Activated T-helper 9 cell treated with anti-CD3 and anti-CD28 coated beads, Interleukin-2, amount 50 U/mL, for 16 hours (primary cell): Measurements from ENCODE around the gene ADAMTS10.
"Not testable (repeated sequence)": the region's sequence is repeated elsewhere in the genome, so short reads cannot be mapped to it uniquely, and the experiment has no call there.

ENCODE experiments used
- DNase-seq: peaks from one replicate; pipeline ENCODE4 v3.0.0-alpha.2; 2020; ENCODE audit warnings: low read depth

ADAMTS10 gene

DNA sequence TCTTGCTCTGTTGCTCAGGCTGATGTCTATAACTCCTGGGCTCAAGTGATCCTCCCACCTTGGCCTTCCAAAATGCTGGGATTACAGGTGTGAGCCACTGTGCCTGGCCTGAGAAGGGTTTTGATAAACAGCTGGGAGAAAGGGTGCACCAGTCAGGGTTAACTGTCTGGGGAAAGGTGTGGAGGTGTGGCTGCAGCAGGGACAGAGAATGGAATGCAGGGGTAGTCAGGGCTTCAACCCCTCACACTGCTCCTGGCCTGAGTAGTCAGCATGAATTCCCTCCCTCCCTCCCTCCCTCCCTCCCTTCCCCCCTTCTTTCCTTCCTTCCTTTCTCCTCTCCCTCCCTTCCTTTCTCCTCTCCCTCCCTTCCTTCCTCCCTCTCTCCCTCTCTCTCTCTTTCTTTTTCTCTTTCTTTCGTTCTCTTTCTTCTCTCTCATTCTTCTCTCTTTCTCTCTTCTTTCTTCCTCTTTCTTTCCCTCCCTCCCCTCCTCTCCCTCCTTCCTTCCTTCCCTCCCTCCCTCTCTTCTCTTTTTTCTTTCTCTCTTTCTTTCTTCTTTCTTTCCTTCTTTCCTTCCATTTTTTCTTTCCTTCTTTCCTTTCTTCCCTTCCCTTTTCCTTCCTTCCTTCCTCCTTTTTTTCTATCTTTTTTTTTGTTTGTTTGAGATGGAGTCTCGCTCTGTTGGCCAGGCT is 49.3 kb downstream of the ADAMTS10 start:
- no peak for DNase-seq

DNA sequence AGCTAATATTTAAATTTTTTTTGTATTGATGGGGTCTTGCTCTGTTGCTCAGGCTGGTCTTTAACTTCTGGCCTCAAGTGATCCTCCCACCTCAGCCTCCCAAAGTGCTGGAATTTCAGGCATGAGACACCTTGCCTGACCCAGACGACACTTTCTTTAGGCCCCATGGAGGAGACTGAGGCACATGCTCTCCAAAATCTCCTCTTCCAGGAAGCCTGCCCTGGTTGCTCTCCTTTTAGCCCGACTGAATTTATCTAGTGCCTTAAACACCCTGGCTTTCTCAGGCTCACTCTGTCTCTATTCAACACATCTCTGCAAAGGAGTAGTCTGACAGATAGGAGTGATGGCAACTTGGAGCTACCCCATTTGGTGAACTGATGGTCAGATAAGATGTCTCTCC is 52.2 kb downstream of the ADAMTS10 start:
- DNase-seq, result no peak

DNA sequence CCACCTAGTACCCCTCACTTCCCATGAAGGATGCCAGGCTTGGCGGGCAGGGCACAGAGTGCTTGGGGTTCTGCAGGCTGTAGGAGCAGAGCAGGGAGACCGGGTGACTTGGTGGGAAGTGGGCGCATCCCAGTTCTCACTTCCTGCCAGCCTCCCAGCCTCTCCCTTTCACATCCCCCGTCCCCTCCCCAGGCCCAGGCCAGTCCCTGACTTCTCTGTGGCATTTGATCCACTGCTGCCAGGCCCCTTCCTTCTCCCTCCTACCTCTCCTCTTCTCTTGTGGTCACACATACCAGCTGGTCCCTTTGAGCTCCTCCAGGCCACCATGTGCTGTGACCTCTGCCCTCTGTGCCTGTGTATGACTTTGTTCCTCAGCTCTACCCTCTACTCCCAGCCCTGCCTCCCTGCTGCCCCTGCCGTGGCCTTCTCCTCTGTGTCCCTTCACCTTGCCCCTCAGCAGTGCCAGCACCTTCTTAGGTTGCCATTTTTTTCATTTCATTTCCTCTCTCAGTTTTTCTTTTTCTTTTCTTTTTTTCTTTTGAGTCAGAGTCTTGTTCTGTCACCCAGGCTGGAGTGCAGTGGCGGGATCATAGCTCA is 52.8 kb downstream of the ADAMTS10 start:
- DNase-seq, result no peak

GRCh38 chr19:8553729-8554128 is 56.8 kb downstream of the ADAMTS10 start:
- DNase-seq, result not testable (repeated sequence)

- DNase-seq, result no peak
These were observed 57.7 kb downstream of the ADAMTS10 start for GRCh38 chr19:8552810-8553209.

GRCh38 chr19:8550070-8550469 is 60.4 kb downstream of the ADAMTS10 start:
- DNase-seq, result no peak

DNA sequence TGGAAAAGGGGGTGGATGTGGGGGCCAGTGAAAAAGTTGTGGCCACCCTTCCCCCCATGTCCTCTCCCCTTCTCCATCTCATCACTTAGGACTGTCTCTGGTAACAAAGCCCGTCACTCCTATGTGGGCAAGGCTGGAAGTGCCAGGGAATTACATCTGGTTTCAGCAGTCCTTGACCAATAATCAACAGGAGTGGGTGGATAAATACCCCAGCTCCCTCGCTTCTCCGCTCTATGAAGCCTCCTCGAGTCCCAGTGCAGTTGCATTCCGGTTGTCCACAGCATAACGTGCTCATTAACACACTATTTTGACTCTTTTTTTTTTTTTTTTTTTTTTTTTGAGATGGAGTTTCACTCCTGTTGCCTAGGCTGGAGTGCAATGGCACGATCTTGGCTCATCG is 64.8 kb downstream of the ADAMTS10 start:
- DNase-seq, result no peak

GRCh38 chr19:8544168-8544567 is 66.3 kb downstream of the ADAMTS10 start:
- no peak for DNase-seq

DNA sequence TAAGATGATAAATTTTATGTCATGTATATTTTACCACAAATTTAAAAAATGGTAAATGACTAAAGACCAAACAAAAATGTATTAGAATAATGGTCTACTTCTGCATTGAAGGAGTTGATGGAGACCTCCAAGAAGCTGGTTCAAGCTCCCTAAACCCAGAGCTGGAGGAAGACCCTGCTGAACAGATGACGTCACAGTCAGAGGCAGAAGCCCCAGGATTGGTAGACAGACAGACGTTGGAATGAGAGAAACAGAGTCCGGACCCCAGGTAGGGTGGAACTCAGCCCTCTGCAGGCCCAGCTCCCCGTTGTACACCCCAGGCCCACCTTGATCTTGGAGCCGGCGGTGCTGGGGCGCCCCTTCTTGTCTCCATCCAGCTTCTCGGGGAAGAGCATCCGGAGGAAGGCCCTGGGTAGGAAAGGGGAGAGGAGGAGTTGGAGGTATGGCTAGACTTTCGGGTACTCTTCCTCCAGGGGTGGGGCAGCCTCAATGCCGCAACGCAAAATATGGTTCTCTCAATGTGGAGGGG is 70.8 kb downstream of the ADAMTS10 start:
- DNase-seq, result no peak

GRCh38 chr19:8537099-8537498 is 73.4 kb downstream of the ADAMTS10 start:
- no peak for DNase-seq

DNA sequence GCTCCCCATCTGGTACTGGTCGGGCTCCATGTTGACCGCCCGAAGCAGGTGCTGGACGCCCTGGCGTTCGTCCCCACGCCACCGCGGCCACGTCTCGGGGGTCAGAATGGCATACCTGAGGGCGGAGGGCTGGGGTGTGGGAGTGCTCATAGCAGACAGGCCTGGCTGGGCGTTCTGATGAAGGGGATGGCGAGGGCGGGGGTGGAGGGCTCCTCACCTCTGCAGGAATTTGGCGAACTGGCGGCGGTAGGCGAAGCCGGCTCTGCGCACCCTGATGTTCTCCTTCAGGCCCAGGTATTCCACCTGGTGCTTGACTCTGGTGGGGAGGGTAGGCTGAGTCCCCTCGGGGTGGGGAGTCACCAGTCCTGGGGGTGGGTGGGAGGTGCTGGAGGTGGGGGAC is 74.2 kb downstream of the ADAMTS10 start:
- no peak for DNase-seq

DNA sequence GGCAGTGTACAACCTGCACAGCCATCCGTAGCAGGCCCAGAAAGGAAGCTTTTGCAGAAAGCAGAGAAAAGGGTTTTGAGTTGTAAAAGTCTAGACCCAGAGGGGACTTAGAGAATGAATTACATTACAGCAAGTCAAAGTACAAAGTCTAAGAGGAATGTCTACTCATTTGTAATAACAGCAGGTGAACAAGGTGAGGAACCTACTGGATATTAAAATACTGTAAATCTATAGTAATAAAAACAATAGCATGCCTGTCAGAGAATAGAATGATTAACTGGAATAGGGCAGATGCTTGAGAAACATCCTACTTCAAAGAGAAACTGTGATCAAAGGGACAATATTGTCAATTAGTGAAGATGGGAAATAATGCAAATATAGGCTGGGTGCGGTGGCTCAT is 78.3 kb downstream of the ADAMTS10 start:
- DNase-seq, result no peak

GRCh38 chr19:8531470-8531869 is 79.0 kb downstream of the ADAMTS10 start:
- DNase-seq, result no peak
